CD8-positive, alpha-beta memory T cell (primary cell): ENCODE data around the gene HSPB9. TPM values are rescaled to one million over a fixed set of nuclear protein-coding genes. Genes with fewer than 3 reads are reported as not detected.
A peak's percentile ranks its signal among the peaks of the same experiment; 100 is the strongest.

Experiments
- CTCF ChIA-PET: fragments of 350-600 bp; sonication (Branson Sonifier 250); formaldehyde crosslinking; loops from one replicate; lab custom pipeline; 2021; ENCODE audit warnings: antibody characterized with exemption; lab: Charles Lee
- POLR2A ChIA-PET: fragments of 350-600 bp; sonication (Branson Sonifier 250); formaldehyde crosslinking; loops from one replicate; lab custom pipeline; 2021; ENCODE audit warnings: antibody characterized with exemption; lab: Charles Lee
- DNase-seq, 5 donors: peaks; one replicate each; pipeline versions ENCODE4 v3.0.0 to v3.0.0-alpha.2; 2020 to 2022; ENCODE audit warnings: mixed read lengths in 1 of 5
- H3K27ac ChIP-seq: one replicate; pipeline ENCODE4 v1.7.0; 2013; ENCODE audit warnings: low read depth, mild to moderate bottlenecking, low read length, moderate library complexity
- H3K27me3 ChIP-seq: 2 replicates; pipeline ENCODE4 v1.7.0; 2013; ENCODE audit warnings: low read length, mild to moderate bottlenecking; ENCODE audit not compliant: insufficient read depth, poor library complexity, severe bottlenecking
- H3K36me3 ChIP-seq: 2 replicates; pipeline ENCODE4 v1.7.0; 2013; ENCODE audit warnings: mild to moderate bottlenecking, low read length, moderate library complexity; ENCODE audit not compliant: insufficient read depth
- H3K4me1 ChIP-seq: 2 replicates; pipeline ENCODE4 v1.7.0; 2013; ENCODE audit warnings: mild to moderate bottlenecking, low read length, moderate library complexity; ENCODE audit not compliant: insufficient read depth
- H3K4me3 ChIP-seq: 2 replicates; pipeline ENCODE4 v1.7.0; 2013; ENCODE audit warnings: mild to moderate bottlenecking, low read length
- H3K9me3 ChIP-seq: 2 replicates; pipeline ENCODE4 v1.7.0; 2013; ENCODE audit warnings: mild to moderate bottlenecking, low read length
- H3K27ac Mint-ChIP-seq, 8 donors: one replicate each; pipeline ENCODE4 v1.8.0; 2020 to 2021; ENCODE audit warnings: mixed read lengths in 8 of 8, mild to moderate bottlenecking in 6 of 8, inconsistent platforms in 3 of 8, moderate library complexity in 3 of 8
- H3K27me3 Mint-ChIP-seq, 2 donors: one replicate each; pipeline ENCODE4 v1.8.0; 2020 to 2021; ENCODE audit warnings: mixed read lengths in 2 of 2, mild to moderate bottlenecking in 1 of 2, moderate library complexity in 1 of 2
- H3K36me3 Mint-ChIP-seq, 3 donors: one replicate each; pipeline ENCODE4 v1.8.0; 2020 to 2021; ENCODE audit warnings: mixed read lengths in 3 of 3, inconsistent platforms in 1 of 3, mild to moderate bottlenecking in 1 of 3
- H3K4me1 Mint-ChIP-seq, 3 donors: one replicate each; pipeline ENCODE4 v1.8.0; 2020 to 2021; ENCODE audit warnings: mixed read lengths in 3 of 3, inconsistent platforms in 1 of 3, mild to moderate bottlenecking in 1 of 3
- H3K4me3 Mint-ChIP-seq, 7 donors: one replicate each; pipeline ENCODE4 v1.8.0; 2020 to 2021; ENCODE audit warnings: mixed read lengths in 7 of 7, mild to moderate bottlenecking in 6 of 7, moderate library complexity in 4 of 7, inconsistent platforms in 2 of 7
- H3K9me3 Mint-ChIP-seq, 5 donors: one replicate each; pipeline ENCODE4 v1.8.0; 2020 to 2022; ENCODE audit warnings: mixed read lengths in 5 of 5, mild to moderate bottlenecking in 3 of 5, moderate library complexity in 2 of 5, inconsistent platforms in 1 of 5
- polyA plus RNA-seq: library from polyadenylated mRNA; unstranded; fragments of 300-500 nt; fragmentation: Illumina TruSeq; gene quantifications from one replicate; pipeline ENCODE4 v1.2.3, GENCODE V29; 2021
- total RNA-seq, 2 experiments: library from RNA; stranded (reverse); gene quantifications; one replicate each; pipeline ENCODE4 v1.2.3, GENCODE V29; 2021

HSPB9 gene, protein sequence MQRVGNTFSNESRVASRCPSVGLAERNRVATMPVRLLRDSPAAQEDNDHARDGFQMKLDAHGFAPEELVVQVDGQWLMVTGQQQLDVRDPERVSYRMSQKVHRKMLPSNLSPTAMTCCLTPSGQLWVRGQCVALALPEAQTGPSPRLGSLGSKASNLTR
- under 1 TPM; 0.11 to 0.15 TPM for total RNA-seq
- polyA plus RNA-seq, result not detected

DNA sequence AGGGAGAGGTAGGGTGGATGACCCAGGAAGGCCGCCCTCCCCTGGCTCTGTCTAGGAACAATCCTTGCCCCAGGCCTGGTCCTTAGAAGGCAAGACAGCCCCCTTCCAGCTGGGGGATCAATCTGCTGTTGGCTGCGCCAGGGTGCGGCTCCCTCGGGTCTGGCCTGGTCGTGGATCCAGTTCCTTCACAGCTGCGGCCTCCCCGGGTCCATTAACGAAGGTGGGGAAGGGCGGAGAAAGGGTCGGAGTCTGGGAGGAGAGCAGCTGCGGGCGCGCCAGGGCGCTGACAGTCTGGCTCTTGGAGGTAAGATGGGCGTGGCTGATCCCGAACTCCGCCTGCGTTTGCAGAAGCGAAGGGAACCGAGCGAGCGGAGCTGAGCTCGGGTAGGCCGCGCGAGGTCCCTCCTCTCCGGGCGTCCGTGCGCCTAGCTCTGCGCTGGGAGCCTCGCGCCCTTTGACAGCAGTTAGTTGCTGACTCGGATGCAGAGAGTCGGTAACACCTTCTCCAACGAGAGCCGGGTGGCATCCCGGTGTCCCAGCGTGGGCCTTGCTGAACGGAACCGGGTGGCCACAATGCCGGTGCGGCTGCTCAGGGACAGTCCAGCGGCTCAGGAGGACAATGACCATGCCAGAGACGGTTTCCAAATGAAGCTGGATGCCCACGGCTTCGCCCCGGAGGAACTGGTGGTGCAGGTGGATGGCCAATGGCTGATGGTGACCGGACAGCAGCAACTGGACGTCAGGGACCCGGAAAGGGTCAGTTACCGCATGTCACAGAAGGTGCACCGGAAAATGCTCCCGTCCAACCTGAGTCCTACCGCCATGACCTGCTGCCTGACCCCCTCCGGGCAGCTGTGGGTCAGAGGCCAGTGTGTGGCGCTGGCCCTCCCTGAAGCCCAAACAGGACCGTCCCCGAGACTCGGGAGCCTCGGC lies at the start of gene HSPB9:
TSS of gene HSPB9 (plus strand) at position 434 of the 933 bp plus-strand sequence. CDS start at position 481, 47 bp downstream.
- H3K27me3 ChIP-seq, result no peaks in the 10 kb centered on the region
- Mint-ChIP-seq H3K27ac (peak within 1 kb of the TSS in 3 of 8 donors; percentile 50 to 81 (median 61)), H3K4me1 (peaks cover 16 to 20% (median 19%) of the 10 kb centered on the region in 3 donors), H3K36me3 (peaks cover 6 to 38% (median 6%) of the 10 kb centered on the region in 3 donors), H3K27me3 (no peaks in the 10 kb centered on the region), H3K4me3 (peak within 1 kb of the TSS in 6 of 7 donors; percentile 56 to 87 (median 77)), H3K9me3 (no peaks in the 10 kb centered on the region)
- peaks cover 14% of the 10 kb centered on the region for H3K4me1 ChIP-seq
- POLR2A ChIA-PET, result interaction anchor here (1.1 kb wide), 1 partner anchor 10 kb away, joined by 3 read pairs; the partner anchor contains the start of gene DHX58
- no peak within 1 kb of the TSS for H3K27ac ChIP-seq
- H3K36me3 ChIP-seq, result peaks cover 11% of the 10 kb centered on the region
- no peak within 1 kb of the TSS for H3K4me3 ChIP-seq
- no peaks in the 10 kb centered on the region for H3K9me3 ChIP-seq
- CTCF ChIA-PET, result interaction anchor here (0.8 to 11.7 kb wide), 2 partner anchors 59 to 95 kb away, joined by 3 to 109 read pairs; partner anchors contain the start of gene KCNH4
- DNase-seq, result no peak

DNA sequence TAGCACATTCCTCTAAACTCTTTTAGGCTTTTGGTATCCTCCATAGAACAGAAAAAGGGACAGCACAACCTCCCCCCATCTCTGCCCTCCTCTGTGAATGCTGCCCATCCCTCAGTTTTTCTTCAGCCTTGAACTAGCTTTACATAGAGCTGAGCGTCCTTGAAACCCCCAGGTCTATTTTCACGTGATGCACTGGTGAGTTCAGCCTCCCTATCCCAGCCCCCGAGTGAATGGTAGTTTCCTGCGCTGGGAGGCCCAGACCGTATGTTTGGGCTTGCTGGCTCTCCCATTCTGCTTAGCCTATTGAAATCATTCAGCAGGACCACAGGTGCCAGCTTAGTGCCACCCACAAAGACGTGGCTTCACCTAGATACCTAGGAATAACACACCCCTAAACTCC lies 46.8 kb upstream of the HSPB9 start:
- Histone ChIP-seq H3K4me1 (peaks cover 8% of the 10 kb centered on the region), H3K36me3 (no peaks in the 10 kb centered on the region), H3K27ac (no peak overlapping the region), H3K9me3 (no peaks in the 10 kb centered on the region), H3K4me3 (no peak overlapping the region), H3K27me3 (peaks cover 9% of the 10 kb centered on the region)
- H3K4me1 Mint-ChIP-seq, result peaks cover 4 to 14% (median 5%) of the 10 kb centered on the region in 3 donors
- CTCF ChIA-PET, result no interaction called here
- peaks cover 13 to 30% of the 10 kb centered on the region in 2 donors for H3K27me3 Mint-ChIP-seq
- H3K9me3 Mint-ChIP-seq, result no peaks in the 10 kb centered on the region
- H3K27ac Mint-ChIP-seq, result no peak overlapping the region
- POLR2A ChIA-PET, result no interaction called here
- no peak for DNase-seq
- peaks cover 0 to 5% (median 0%) of the 10 kb centered on the region in 3 donors for H3K36me3 Mint-ChIP-seq
- no peak overlapping the region for H3K4me3 Mint-ChIP-seq

DNA sequence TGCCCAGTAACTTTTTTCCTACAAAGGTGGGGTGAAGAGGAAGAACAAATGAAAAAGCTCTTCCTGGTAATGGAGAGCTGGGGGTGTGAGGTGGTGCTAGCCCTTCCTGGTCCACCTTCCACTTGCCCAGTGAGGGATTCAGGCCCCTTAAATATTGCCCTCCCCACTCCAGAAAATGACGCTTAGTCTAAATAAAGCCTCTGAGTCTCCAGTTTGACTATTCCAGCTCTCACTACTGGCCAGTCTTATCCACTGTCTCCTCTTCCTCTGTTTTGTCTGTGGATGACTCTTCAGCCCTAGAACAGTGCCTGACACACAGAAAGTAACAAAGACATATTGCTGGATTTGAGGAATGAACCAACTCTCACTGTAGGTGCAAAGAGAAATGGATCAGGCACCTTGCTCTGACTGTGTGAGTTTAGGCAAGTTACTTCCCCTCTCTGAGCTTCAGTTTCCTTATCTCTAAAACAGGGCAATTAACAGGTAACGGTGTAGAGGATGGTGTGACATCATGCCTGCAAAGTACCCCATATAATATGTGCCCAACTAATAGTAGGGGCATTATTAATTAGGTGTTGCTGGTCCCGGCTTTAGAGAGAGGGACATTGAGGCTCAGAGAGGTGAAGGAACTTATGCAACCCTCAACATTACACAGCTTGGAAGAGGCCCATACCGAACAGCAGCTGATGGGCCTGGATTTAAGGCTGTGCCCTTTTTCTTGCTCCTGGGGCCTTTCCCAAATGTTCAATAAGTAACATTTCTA lies 45.6 kb upstream of the HSPB9 start:
- Histone ChIP-seq H3K27ac (no peak overlapping the region), H3K36me3 (no peaks in the 10 kb centered on the region), H3K4me3 (no peak overlapping the region), H3K4me1 (peaks cover 4% of the 10 kb centered on the region), H3K27me3 (peaks cover 4% of the 10 kb centered on the region), H3K9me3 (no peaks in the 10 kb centered on the region)
- no peaks in the 10 kb centered on the region for H3K9me3 Mint-ChIP-seq
- H3K4me3 Mint-ChIP-seq, result no peak overlapping the region
- ChIA-PET CTCF (interaction anchor here (0.9 to 1.0 kb wide), 3 partner anchors 9 to 261 kb away, joined by 3 to 4 read pairs (median 3); no protein-coding TSS in a partner anchor), POLR2A (no interaction called here)
- H3K4me1 Mint-ChIP-seq, result peaks cover 1 to 6% (median 2%) of the 10 kb centered on the region in 3 donors
- peaks cover 11 to 21% of the 10 kb centered on the region in 2 donors for H3K27me3 Mint-ChIP-seq
- peak overlapping the region in 1 of 8 donors; percentile 38 for H3K27ac Mint-ChIP-seq
- H3K36me3 Mint-ChIP-seq, result peaks cover 0 to 5% (median 0%) of the 10 kb centered on the region in 3 donors
- DNase-seq, result no peak

DNA sequence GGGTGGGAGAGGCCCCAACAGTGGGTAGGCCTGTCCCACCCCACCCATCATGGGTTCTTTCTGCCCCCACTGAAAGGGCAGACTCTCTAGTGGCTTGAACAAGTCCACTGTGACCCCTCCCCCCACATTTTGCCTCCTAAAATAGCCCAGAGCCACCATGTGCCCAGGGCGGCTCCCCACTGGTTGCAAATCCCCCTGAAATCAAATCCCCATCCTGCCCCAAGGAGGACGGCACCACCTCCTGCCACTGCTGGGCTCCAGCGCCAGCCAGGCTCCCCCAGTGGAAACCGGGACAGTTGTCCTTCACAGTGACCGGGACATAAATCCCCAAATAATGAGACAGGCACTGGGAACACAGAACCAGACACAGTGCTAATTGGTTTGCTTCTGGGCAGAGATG lies 44.8 kb upstream of the HSPB9 start:
- CTCF ChIA-PET, result no interaction called here
- POLR2A ChIA-PET, result no interaction called here
- H3K4me1 Mint-ChIP-seq, result peaks cover 0 to 2% (median 1%) of the 10 kb centered on the region in 3 donors

DNA sequence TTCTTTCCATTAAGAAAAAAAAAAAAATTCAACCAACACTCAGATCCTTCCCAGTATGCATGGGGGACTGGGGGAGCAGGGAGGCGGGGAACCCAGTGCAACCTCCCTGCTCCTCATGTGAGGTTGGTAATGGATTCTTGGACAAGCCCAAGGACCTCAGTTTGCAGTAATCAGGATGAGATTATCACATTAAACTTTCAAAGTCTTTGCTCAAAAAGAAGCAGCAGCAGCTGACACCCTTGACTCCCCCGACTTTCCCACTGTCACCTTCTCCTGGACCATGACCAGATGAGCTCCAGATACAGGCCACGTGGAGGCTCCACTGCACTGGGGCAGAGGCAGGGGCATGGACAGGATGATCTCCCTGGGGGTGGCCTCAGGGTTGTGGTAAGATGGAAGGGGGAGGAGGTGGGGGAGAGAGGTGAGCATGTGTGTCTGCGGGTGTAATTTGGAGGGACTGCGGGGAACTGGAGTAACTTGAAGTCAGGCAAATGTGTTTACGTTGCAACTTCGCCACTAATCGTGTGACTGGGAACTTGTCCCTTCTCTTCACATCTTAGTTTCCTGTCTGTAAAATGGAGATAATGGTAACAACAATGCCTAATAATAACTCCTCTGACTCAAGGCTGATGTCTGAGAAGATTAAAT lies 44.1 kb upstream of the HSPB9 start:
- no peak overlapping the region for H3K4me3 Mint-ChIP-seq
- H3K9me3 ChIP-seq, result no peaks in the 10 kb centered on the region
- no peaks in the 10 kb centered on the region for H3K9me3 Mint-ChIP-seq
- peaks cover 0 to 5% (median 0%) of the 10 kb centered on the region in 3 donors for H3K36me3 Mint-ChIP-seq
- H3K27me3 Mint-ChIP-seq, result peaks cover 5 to 13% of the 10 kb centered on the region in 2 donors
- H3K27me3 ChIP-seq, result no peaks in the 10 kb centered on the region
- CTCF ChIA-PET, result no interaction called here
- H3K36me3 ChIP-seq, result no peaks in the 10 kb centered on the region
- H3K27ac ChIP-seq, result no peak overlapping the region
- no peak overlapping the region for H3K27ac Mint-ChIP-seq
- no peaks in the 10 kb centered on the region for H3K4me1 Mint-ChIP-seq
- no peak for DNase-seq
- H3K4me1 ChIP-seq, result no peaks in the 10 kb centered on the region
- POLR2A ChIA-PET, result no interaction called here
- no peak overlapping the region for H3K4me3 ChIP-seq

More for the DNA sequence above, 44.8 kb upstream of the HSPB9 start:
- no peak overlapping the region for H3K4me3 Mint-ChIP-seq
- no peak for DNase-seq
- no peak overlapping the region for H3K27ac ChIP-seq
- H3K4me3 ChIP-seq, result no peak overlapping the region
- H3K4me1 ChIP-seq, result no peaks in the 10 kb centered on the region
- peaks cover 0 to 5% (median 0%) of the 10 kb centered on the region in 3 donors for H3K36me3 Mint-ChIP-seq
- peaks cover 10 to 18% of the 10 kb centered on the region in 2 donors for H3K27me3 Mint-ChIP-seq
- H3K36me3 ChIP-seq, result no peaks in the 10 kb centered on the region
- H3K27me3 ChIP-seq, result no peaks in the 10 kb centered on the region
- no peak overlapping the region for H3K27ac Mint-ChIP-seq
- H3K9me3 Mint-ChIP-seq, result no peaks in the 10 kb centered on the region
- no peaks in the 10 kb centered on the region for H3K9me3 ChIP-seq

DNA sequence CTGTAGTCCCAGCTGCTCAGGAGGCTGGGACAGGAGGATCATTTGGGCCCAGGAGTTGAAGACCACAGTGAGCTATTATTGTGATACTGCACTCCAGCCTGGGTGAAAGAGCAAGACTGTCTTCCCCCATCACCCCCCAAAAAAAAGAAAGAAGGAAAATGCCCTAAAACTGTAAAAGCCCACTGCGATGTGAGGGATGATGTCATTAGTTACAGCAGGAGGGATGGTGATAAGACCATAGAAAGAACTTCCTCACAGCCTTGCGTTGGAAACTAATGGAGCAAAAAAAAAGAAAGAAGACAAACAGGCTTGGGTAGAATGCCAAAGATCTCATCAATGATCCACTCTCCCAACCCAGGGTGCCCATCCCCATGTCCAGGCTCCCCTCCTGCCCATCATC lies 43.1 kb upstream of the HSPB9 start:
- H3K27me3 ChIP-seq, result no peaks in the 10 kb centered on the region
- DNase-seq, result no peak
- no peaks in the 10 kb centered on the region for H3K9me3 Mint-ChIP-seq
- no peak overlapping the region for H3K4me3 Mint-ChIP-seq
- H3K36me3 Mint-ChIP-seq, result no peaks in the 10 kb centered on the region
- ChIA-PET POLR2A (no interaction called here), CTCF (interaction anchor here (1.2 to 1.5 kb wide), 2 partner anchors 14 to 56 kb away, joined by 3 to 7 read pairs; no protein-coding TSS in a partner anchor)
- no peaks in the 10 kb centered on the region for H3K36me3 ChIP-seq
- H3K27ac Mint-ChIP-seq, result no peak overlapping the region
- H3K9me3 ChIP-seq, result no peaks in the 10 kb centered on the region
- no peak overlapping the region for H3K4me3 ChIP-seq
- no peak overlapping the region for H3K27ac ChIP-seq
- no peaks in the 10 kb centered on the region for H3K4me1 Mint-ChIP-seq
- peaks cover 2 to 6% of the 10 kb centered on the region in 2 donors for H3K27me3 Mint-ChIP-seq
- H3K4me1 ChIP-seq, result no peaks in the 10 kb centered on the region

DNA sequence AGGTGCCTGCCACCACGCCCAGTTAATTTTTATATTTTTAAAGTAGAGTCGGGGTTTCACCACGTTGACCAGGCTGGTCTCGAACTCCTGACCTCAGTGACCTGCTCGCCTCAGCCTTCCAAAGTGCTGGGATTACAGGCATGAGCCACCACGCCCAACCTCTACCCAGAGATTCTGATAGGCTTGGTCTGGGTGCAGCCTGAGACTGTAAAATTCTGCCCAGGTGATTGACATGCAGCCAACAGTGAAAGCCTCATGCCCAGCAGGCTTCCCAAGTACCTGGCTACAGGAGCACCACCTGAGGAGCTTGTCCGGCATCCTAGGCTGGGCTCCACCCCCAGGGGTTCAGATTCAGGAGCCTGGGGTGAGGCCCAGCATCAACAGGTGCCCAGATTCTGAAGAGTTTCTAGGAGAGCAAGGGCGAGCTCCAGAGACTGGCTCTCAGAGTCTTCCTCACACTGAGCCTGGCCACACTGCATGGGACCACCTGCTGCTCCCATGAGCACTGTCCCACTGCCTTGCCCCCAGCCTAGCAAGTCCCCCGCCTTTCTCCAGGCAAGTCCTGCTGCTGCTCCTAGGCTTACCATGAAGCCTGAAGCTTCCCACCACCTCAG lies 41.0 kb upstream of the HSPB9 start:
- Histone ChIP-seq H3K9me3 (no peaks in the 10 kb centered on the region), H3K27ac (no peak overlapping the region), H3K36me3 (no peaks in the 10 kb centered on the region), H3K4me3 (no peak overlapping the region), H3K27me3 (no peaks in the 10 kb centered on the region), H3K4me1 (no peaks in the 10 kb centered on the region)
- no peaks in the 10 kb centered on the region for H3K36me3 Mint-ChIP-seq
- H3K9me3 Mint-ChIP-seq, result no peaks in the 10 kb centered on the region
- no peak overlapping the region for H3K27ac Mint-ChIP-seq
- no peaks in the 10 kb centered on the region for H3K4me1 Mint-ChIP-seq
- POLR2A ChIA-PET, result no interaction called here
- peaks cover 0 to 2% of the 10 kb centered on the region in 2 donors for H3K27me3 Mint-ChIP-seq
- CTCF ChIA-PET, result no interaction called here
- no peak for DNase-seq
- no peak overlapping the region for H3K4me3 Mint-ChIP-seq
